Gastrocnemius medialis (tissue), 4 donors: Measurements from ENCODE around the gene BHMT2. TPM values are rescaled to one million over a fixed set of nuclear protein-coding genes. Genes with fewer than 3 reads are reported as not detected.

ENCODE experiments used
- ATAC-seq, 2 donors: fragments of 150-250 bp; one replicate each; pipeline ENCODE4 v1.9.1; 2016
- DNase-seq, 2 donors: peaks; one replicate each; pipeline ENCODE4 v3.0.0-alpha.2; 2019
- H3K27ac ChIP-seq, 4 donors: fragments of 200-600 bp; sonication (generic); 1 replicate in 1 of 4; 2 replicates in 3 of 4; pipeline ENCODE4 v1.5.1; 2016 to 2018; ENCODE audit warnings: mild to moderate bottlenecking in 2 of 4, moderate library complexity in 1 of 4
- H3K27me3 ChIP-seq, 3 donors: fragments of 200-600 bp; sonication (generic) in 2 of 3; 1 replicate in 1 of 3; 2 replicates in 2 of 3; pipeline versions ENCODE4 v1.5.1 to v1.6.0; 2016 to 2019; ENCODE audit warnings: mild to moderate bottlenecking in 1 of 3, moderate library complexity in 1 of 3
- H3K36me3 ChIP-seq, 2 donors: fragments of 200-600 bp; sonication (generic) in 1 of 2; one replicate each; pipeline ENCODE4 v1.5.1; 2017 to 2018
- H3K4me1 ChIP-seq, 2 donors: fragments of 200-600 bp; sonication (generic) in 1 of 2; one replicate each; pipeline ENCODE4 v1.5.1; 2016 to 2017; ENCODE audit warnings: mild to moderate bottlenecking in 2 of 2
- H3K4me3 ChIP-seq, 4 donors: fragments of 200-600 bp; sonication (generic) in 3 of 4; 1 replicate in 1 of 4; 2 replicates in 3 of 4; pipeline ENCODE4 v1.5.1; 2016 to 2019; ENCODE audit warnings: mild to moderate bottlenecking in 2 of 4
- H3K9me3 ChIP-seq, 3 donors: fragments of 200-600 bp; sonication (generic) in 2 of 3; 1 replicate in 1 of 3; 2 replicates in 2 of 3; pipeline ENCODE4 v1.5.1; 2016 to 2019
- POLR2A ChIP-seq, 2 donors: fragments of 450-650 bp; IDR thresholded peaks; one replicate each; pipeline ENCODE4 v1.6.1; 2017; ENCODE audit warnings: antibody characterized with exemption in 2 of 2, mild to moderate bottlenecking in 2 of 2, moderate library complexity in 2 of 2
- in situ Hi-C, 4 donors: fragments of 200-750 bp; cut with MboI; loops; one replicate each; pipeline versions ENCODE4 v1.15.0 to v1.8.0; 2017; ENCODE audit warnings: low sequenced_read_pairs in 4 of 4
- intact Hi-C: fragments of 100-400 bp; cut with DNase I; formaldehyde crosslinking; loops from one replicate; pipeline ENCODE4 v1.15.1; 2023; ENCODE audit warnings: low total_unique reads
- total RNA-seq, 4 donors: library from RNA; depleted of rRNA; stranded (reverse); fragments of >200 nt; gene quantifications; one replicate each; pipeline versions ENCODE4 v1.1.0 to v1.2.3, GENCODE V29; 2016
- TF ChIP-seq, protein P1 (sequence below), 5 experiments: fragments of 450-650 bp in 3 of 5; fragments of 200-600 bp in 2 of 5; sonication (generic) in 2 of 5; IDR thresholded peaks in 4 of 5; conservative IDR thresholded peaks in 1 of 5; 1 replicate in 4 of 5; 2 replicates in 1 of 5; pipeline ENCODE4 v1.5.1; 2016 to 2019; ENCODE audit warnings: antibody characterized with exemption in 5 of 5, mild to moderate bottlenecking in 3 of 5, moderate library complexity in 3 of 5

Gene BHMT2
- total RNA-seq, 4 donors from 2014 or later: 3.3 to 7.1 (median 5.0) TPM

DNA sequence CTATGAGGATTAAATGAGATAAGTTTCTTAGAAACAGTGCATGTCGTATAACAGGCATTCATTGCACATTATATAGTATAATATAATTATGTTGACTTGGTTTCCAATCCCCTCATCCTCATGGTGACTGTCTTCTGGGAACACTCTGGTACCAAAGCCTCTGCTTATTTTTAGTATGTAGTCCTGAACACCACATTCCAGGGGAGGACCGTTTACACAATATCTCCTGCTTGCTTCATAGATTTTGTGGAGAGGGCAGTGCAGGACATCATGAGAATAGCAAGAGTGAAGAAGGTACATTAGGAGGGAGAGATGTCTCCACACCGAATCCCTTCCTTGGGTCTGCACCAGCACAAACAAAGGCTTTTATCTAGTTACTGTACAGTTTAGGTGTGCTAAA lies 21.5 kb downstream of the BHMT2 start:
- H3K4me3 ChIP-seq: no peak overlapping the region
- ATAC-seq (peak; percentile 62 to 99), DNase-seq (no peak)
- no peaks in the 10 kb centered on the region for H3K9me3 ChIP-seq
- H3K36me3 ChIP-seq: no peaks in the 10 kb centered on the region
- intact Hi-C loops (no loop called here), in situ Hi-C loops (no loop called here)
- peaks cover 0 to 6% of the 10 kb centered on the region in 2 donors for H3K4me1 ChIP-seq
- H3K27ac ChIP-seq: peak overlapping the region in 1 of 4 donors; percentile 33
- no peak for TF ChIP-seq POLR2A (IDR thresholded peaks at IDR 0.05)
- TF ChIP-seq, protein P1, sequence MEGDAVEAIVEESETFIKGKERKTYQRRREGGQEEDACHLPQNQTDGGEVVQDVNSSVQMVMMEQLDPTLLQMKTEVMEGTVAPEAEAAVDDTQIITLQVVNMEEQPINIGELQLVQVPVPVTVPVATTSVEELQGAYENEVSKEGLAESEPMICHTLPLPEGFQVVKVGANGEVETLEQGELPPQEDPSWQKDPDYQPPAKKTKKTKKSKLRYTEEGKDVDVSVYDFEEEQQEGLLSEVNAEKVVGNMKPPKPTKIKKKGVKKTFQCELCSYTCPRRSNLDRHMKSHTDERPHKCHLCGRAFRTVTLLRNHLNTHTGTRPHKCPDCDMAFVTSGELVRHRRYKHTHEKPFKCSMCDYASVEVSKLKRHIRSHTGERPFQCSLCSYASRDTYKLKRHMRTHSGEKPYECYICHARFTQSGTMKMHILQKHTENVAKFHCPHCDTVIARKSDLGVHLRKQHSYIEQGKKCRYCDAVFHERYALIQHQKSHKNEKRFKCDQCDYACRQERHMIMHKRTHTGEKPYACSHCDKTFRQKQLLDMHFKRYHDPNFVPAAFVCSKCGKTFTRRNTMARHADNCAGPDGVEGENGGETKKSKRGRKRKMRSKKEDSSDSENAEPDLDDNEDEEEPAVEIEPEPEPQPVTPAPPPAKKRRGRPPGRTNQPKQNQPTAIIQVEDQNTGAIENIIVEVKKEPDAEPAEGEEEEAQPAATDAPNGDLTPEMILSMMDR (IDR thresholded peaks at IDR 0.05 in 4 of 5, conservative IDR thresholded peaks at IDR 0.05 in 1 of 5): no peak
- no peaks in the 10 kb centered on the region for H3K27me3 ChIP-seq

DNA sequence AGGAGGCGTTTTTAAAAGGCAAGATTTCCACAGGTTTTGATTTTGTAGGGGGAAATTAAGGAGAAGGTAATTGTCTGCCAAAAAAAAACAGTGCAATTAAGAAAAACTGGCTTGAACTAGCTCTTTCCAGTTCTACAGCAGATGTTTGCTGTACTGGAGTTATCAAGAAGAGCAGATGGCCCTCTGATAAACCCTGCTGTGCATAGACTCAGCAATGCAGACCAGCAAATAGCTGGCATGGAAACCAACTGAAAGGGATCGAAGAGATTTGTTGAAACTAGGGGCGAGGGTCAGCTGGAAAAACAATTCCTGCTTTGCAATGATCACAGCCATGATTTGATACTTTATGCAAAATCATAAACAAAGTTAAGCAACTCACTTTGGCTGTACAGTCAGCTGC lies 24.2 kb downstream of the BHMT2 start:
- H3K36me3 ChIP-seq: no peaks in the 10 kb centered on the region
- TF ChIP-seq, protein P1 (IDR thresholded peaks at IDR 0.05 in 4 of 5, conservative IDR thresholded peaks at IDR 0.05 in 1 of 5): no peak
- ATAC-seq (no peak), DNase-seq (no peak)
- H3K4me3 ChIP-seq: no peak overlapping the region
- no peaks in the 10 kb centered on the region for H3K9me3 ChIP-seq
- H3K27me3 ChIP-seq: no peaks in the 10 kb centered on the region
- intact Hi-C loops: no loop called here
- no peak overlapping the region for H3K27ac ChIP-seq
- in situ Hi-C loops: no loop called here
- peaks cover 0 to 6% of the 10 kb centered on the region in 2 donors for H3K4me1 ChIP-seq

DNA sequence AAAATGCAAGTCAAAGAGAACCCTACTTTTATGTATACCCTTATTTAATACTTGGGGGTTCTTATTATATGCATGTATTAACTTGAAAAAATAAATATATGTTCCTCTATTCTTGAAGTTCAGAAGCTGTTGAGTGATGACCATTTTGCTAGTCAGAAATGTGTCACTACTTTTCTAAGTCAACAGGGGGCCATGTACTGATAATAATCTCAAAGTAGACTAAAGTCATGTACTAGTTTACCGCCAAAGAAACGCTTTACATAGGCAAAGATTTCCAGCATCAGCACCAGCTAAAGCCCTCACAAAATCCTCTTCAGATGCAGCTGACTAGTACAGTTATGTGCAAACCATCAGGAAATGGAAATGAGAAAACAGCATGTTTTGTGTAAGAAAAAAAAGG lies 36.3 kb downstream of the BHMT2 start:
- in situ Hi-C loops: loop anchor here in 1 of 4 donors (10.0 kb wide), 1 partner anchor 71 kb away; no protein-coding TSS in a partner anchor
- H3K4me3 ChIP-seq: no peak overlapping the region
- H3K27me3 ChIP-seq: peaks cover 4 to 10% (median 9%) of the 10 kb centered on the region in 3 donors
- H3K36me3 ChIP-seq: no peaks in the 10 kb centered on the region
- intact Hi-C loops: no loop called here
- ATAC-seq (no peak), DNase-seq (no peak)
- H3K9me3 ChIP-seq: no peaks in the 10 kb centered on the region
- no peaks in the 10 kb centered on the region for H3K4me1 ChIP-seq
- H3K27ac ChIP-seq: no peak overlapping the region
- TF ChIP-seq POLR2A (IDR thresholded peaks at IDR 0.05): no peak
- TF ChIP-seq, protein P1 (IDR thresholded peaks at IDR 0.05 in 4 of 5, conservative IDR thresholded peaks at IDR 0.05 in 1 of 5): no peak

DNA sequence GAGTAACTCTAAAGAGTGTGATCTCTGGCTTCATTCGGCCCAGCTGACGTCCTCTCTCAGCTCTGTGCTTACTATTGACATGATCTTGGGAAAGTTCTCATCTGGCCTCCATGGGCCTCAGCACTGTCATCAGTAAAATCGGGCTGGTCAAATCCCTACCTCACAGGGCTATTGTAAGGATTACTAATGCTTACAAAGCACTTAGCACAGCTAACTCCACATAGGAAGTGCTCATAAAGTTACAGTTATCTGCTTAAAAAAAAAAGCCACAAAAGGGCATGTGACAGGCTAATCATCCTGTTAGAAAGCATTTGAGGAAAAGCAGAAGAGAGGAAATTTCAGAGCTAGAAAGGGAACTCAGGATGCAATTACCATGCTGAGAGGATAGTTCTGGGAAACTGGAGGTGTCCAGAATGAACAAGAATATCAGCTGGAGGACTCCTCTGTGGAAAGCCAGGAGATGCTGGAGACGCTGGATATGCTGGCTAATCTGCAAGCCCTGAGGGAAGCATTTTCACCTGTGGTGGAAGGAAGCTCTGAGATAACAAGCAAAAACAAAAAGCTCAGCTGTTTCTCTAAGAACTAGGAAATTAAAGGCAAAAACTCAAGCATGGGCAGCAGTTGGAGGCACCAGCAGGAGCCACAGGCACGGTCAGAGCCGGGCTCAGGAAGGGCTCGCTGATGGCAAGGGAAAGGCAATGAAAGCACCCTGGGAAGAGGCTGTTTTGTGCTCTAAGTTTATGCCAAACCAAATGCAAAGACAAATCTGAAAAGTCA lies 37.6 kb downstream of the BHMT2 start:
- Histone ChIP-seq H3K9me3 (no peaks in the 10 kb centered on the region), H3K4me1 (no peaks in the 10 kb centered on the region), H3K36me3 (no peaks in the 10 kb centered on the region), H3K27ac (no peak overlapping the region), H3K27me3 (peaks cover 16 to 22% (median 22%) of the 10 kb centered on the region in 3 donors), H3K4me3 (no peak overlapping the region)
- intact Hi-C loops: no loop called here
- TF ChIP-seq, protein P1 (IDR thresholded peaks at IDR 0.05 in 4 of 5, conservative IDR thresholded peaks at IDR 0.05 in 1 of 5): no peak
- TF ChIP-seq POLR2A (IDR thresholded peaks at IDR 0.05): no peak
- in situ Hi-C loops: loop anchor here in 1 of 4 donors (10.0 kb wide), 1 partner anchor 72 kb away; no protein-coding TSS in a partner anchor
- ATAC-seq (no peak), DNase-seq (no peak)
